Measurements from ENCODE around the gene MAP3K13.

Gene MAP3K13

GRCh38 chr3:185320949-185321348, 42.0 kb upstream of the MAP3K13 start:
- DNase-seq (ENCODE audit: low read depth): no peak
- TF ChIP-seq CTCF (conservative IDR thresholded peaks at IDR 0.05; ENCODE audit: low read depth, low read length): no peak
- H3K4me3 ChIP-seq (ENCODE audit: low read depth, low read length): no peak overlapping the region

GRCh38 chr3:185322101-185322719, 40.7 kb upstream of the MAP3K13 start:
- DNase-seq (ENCODE audit: low read depth): no peak
- TF ChIP-seq CTCF (conservative IDR thresholded peaks at IDR 0.05; ENCODE audit: low read depth, low read length): no peak
- no peak overlapping the region for H3K4me3 ChIP-seq (ENCODE audit: low read depth, low read length)

- H3K4me3 ChIP-seq (ENCODE audit: low read depth, low read length): no peak overlapping the region
- DNase-seq (ENCODE audit: low read depth): peak; percentile 27
- no peak for TF ChIP-seq CTCF (conservative IDR thresholded peaks at IDR 0.05; ENCODE audit: low read depth, low read length)
These were observed 36.8 kb upstream of the MAP3K13 start for GRCh38 chr3:185325946-185326791.

GRCh38 chr3:185327062-185327461, 35.9 kb upstream of the MAP3K13 start:
- DNase-seq (ENCODE audit: low read depth): no peak
- TF ChIP-seq CTCF (conservative IDR thresholded peaks at IDR 0.05; ENCODE audit: low read depth, low read length): no peak
- H3K4me3 ChIP-seq (ENCODE audit: low read depth, low read length): no peak overlapping the region

GRCh38 chr3:185328324-185329004, 34.5 kb upstream of the MAP3K13 start:
- DNase-seq (ENCODE audit: low read depth): peak; percentile 35
- TF ChIP-seq CTCF (conservative IDR thresholded peaks at IDR 0.05; ENCODE audit: low read depth, low read length): no peak
- no peak overlapping the region for H3K4me3 ChIP-seq (ENCODE audit: low read depth, low read length)

GRCh38 chr3:185330238-185330637, 32.7 kb upstream of the MAP3K13 start:
- no peak for DNase-seq (ENCODE audit: low read depth)
- no peak for TF ChIP-seq CTCF (conservative IDR thresholded peaks at IDR 0.05; ENCODE audit: low read depth, low read length)
- no peak overlapping the region for H3K4me3 ChIP-seq (ENCODE audit: low read depth, low read length)

Data from choroid plexus epithelial cell (primary cell).